ENCODE results near the gene HOMER1. TPM values are rescaled to one million over a fixed set of nuclear protein-coding genes. Genes with fewer than 3 reads are reported as not detected.
A peak's percentile ranks its signal among the peaks of the same experiment; 100 is the strongest.
"Not testable (repeated sequence)": the region's sequence is repeated elsewhere in the genome, so short reads cannot be mapped to it uniquely, and the experiment has no call there.

HOMER1 gene
- total RNA-seq, 2 donors from 2014 or later, result 2.9 to 3.1 TPM

GRCh38 chr5:79526493-79526892 is 12.6 kb upstream of the HOMER1 start:
- ATAC-seq, result no peak
- DNase-seq, result no peak
- intact Hi-C loops (cut with DNase I, micrococcal nuclease), result no loop called here

DNA sequence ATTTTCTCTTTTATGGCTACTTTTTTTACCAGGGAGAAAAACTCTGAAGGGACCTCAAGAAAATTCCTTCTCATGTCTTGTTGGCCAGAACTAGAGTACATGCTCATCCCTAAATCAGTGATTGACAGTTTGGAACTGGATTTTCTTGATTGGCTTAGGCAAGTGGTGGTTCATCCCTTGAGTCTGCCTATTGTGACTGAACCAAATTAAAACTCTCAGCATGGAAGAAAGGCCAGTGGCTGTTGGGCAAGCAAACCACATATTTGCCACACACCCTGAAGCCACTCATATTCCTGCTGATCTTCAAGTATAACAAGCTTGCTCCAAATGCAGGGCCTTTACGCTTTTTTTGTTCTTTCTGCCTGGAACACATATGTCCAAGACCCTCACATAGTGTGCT is 7.2 kb upstream of the HOMER1 start:
- DNase-seq (no peak), ATAC-seq (no peak)
- intact Hi-C loops (cut with DNase I, micrococcal nuclease), result no loop called here

GRCh38 chr5:79518718-79519117 is 4.8 kb upstream of the HOMER1 start:
- DNase-seq (no peak), ATAC-seq (no peak)
- intact Hi-C loops (cut with DNase I, micrococcal nuclease), result no loop called here

DNA sequence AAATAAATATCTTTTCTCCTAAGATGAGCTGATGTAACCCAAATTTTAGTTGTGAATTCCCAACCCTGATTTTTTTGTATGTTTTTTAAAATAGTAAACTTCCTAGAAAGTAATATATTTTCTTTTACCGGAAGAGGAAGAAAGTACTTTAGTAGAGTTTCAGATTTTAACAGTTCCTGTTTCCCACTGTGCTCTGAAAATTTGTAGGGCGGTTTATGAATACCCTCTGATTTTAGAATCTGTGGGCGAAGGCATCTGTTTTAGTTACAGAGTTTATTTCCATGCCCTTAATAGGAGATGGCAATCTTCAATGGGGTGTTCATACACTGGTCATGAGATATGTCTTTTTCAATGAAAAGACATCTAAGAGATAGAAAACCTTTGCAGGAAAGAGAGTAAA is 3.7 kb upstream of the HOMER1 start:
- intact Hi-C loops (cut with DNase I, micrococcal nuclease), result no loop called here
- ATAC-seq (no peak), DNase-seq (no peak)

DNA sequence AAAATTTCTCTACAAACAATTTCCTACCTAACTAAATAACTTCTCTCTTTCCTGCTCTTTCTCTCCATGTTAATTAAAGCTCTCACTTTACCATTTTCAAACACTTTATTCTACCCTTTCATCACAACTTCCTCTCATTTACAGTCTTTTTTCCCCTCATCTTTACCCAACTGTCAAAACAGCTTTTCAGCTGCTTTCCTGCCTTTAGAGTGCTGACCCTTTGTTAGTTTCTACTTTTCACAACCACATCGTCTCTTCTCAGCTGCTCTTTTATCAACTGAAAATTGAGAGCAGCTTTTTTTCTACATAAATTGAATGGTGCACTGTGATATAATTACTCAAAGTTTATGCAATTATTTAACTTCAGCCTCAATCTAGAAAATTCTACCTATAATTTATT is 3.1 kb upstream of the HOMER1 start:
- ATAC-seq, result no peak
- intact Hi-C loops (cut with DNase I, micrococcal nuclease), result no loop called here
- DNase-seq, result no peak

GRCh38 chr5:79516331-79516730 is 2.4 kb upstream of the HOMER1 start:
- ATAC-seq; DNase-seq; intact Hi-C loops (cut with DNase I, micrococcal nuclease): not testable (repeated sequence)

DNA sequence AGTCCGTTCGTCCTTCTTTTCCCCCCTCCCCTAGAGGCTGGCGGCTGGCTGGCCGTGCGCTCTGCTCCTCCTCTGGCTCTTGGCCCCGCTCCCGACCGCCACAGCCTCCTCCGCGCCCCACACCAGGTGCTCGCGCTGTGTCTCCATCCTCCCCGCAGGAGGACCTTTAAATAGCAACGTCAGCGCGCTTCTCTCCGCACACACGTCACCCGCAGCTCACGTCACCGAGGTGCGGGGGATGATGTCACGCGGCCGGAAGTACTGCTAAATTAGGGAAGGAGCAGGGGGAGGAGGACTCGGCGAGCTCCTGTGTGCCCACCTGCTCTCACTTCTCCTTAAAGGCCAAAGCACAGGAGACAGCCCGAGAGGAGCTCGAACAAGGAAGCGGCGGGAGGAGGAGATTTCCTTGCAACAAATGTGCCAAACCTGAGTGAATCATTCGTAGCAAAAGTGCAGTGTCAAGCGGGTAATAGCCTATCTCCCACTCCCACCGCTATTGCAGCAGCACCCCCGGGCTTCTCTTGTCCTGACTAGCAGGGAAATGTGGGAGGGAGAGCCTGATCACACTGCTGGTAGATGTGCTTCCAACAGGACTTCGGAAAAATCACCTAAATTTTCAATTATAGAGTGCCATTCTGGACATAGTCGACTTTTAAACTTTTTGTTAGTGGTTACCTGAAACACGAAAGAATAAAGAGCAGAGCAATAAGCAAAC is 614 bp upstream of the HOMER1 start:
- intact Hi-C loops (cut with DNase I, micrococcal nuclease), result no loop called here
- DNase-seq, result peak; percentile 93
- ATAC-seq, result peak; percentile 92

DNA sequence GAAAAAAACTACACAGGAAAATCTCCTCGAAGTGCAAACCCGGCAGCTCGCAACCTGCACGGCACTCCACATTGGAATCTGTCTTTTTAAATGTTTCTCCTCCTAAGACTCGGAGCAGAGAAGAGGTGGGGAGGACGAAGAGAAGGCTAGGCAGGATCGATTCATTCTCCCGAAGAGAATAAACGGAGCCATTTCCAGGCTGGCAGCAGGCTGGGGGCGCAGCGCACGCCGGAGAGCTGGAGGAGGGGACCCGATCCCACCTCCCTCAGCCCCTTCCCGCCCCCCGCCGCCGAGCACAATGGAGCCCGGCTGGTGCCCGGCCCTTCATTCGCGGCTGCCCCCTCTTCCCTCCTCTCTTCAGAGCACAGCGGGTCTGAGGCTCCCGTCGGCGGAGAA is 628 bp downstream of the HOMER1 start:
- ATAC-seq, result no peak
- intact Hi-C loops (cut with DNase I, micrococcal nuclease), result no loop called here
- DNase-seq, result no peak

- intact Hi-C loops (cut with DNase I, micrococcal nuclease), result no loop called here
- no peak for ATAC-seq
- peak in 1 of 2 donors; percentile 12 for DNase-seq
Observed at GRCh38 chr5:79512471-79513307, 1.2 kb downstream of the HOMER1 start.

DNA sequence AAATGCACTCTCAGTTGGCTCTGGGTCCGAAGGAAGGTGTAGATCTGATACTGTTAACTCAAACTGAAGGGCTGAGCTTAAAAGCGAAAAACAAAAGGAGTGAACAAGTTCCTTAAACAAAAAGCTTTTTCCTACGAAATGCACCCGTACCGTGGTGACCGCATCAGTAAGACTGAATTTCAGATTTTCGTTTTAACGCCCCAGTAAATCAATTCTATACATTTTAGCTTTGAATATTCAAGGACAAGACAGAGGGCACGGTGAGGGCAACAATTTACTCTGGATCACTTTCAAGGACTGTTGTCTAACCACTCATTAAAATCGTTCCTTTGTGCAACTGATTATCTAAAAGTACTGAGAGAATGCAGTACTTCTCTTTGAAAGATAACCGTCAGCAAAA is 1.9 kb downstream of the HOMER1 start:
- DNase-seq, result no peak
- no peak for ATAC-seq
- intact Hi-C loops (cut with DNase I, micrococcal nuclease), result no loop called here

- no peak for ATAC-seq
- intact Hi-C loops (cut with DNase I, micrococcal nuclease), result no loop called here
Observed at GRCh38 chr5:79510638-79511037, 3.3 kb downstream of the HOMER1 start.

GRCh38 chr5:79509244-79509885 is 4.6 kb downstream of the HOMER1 start:
- DNase-seq, result no peak
- ATAC-seq, result no peak
- intact Hi-C loops (cut with DNase I, micrococcal nuclease), result no loop called here

More at GRCh38 chr5:79510638-79511037, 3.3 kb downstream of the HOMER1 start:
- peak in 1 of 2 donors; percentile 5 for DNase-seq

DNA sequence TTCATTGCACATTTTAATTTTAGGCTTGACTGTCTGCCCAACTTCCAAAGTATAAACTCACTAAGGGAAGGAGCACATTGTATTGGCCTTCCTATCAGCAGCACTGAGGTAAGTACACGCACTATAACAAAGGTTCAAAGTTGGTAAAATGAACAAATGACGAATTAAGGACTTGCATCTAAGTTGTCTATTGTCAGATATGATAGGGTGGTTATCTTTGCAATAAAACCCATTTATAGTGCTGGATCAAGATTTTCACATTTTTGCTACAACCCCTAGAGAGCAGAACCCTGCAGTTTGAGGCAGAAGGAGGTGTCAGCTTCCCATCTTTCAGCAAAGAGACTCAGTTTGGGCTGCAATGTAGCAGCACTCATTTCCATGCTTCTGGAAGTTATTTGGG is 5.1 kb downstream of the HOMER1 start:
- DNase-seq (no peak), ATAC-seq (no peak)
- intact Hi-C loops (cut with DNase I, micrococcal nuclease), result no loop called here

- ATAC-seq, result no peak
- intact Hi-C loops (cut with DNase I, micrococcal nuclease), result no loop called here
Observed at GRCh38 chr5:79508354-79508753, 5.6 kb downstream of the HOMER1 start.

GRCh38 chr5:79507251-79508205 is 6.4 kb downstream of the HOMER1 start:
- ATAC-seq (no peak), DNase-seq (no peak)
- intact Hi-C loops (cut with DNase I, micrococcal nuclease), result no loop called here

More at GRCh38 chr5:79508354-79508753, 5.6 kb downstream of the HOMER1 start:
- DNase-seq, result no peak

DNA sequence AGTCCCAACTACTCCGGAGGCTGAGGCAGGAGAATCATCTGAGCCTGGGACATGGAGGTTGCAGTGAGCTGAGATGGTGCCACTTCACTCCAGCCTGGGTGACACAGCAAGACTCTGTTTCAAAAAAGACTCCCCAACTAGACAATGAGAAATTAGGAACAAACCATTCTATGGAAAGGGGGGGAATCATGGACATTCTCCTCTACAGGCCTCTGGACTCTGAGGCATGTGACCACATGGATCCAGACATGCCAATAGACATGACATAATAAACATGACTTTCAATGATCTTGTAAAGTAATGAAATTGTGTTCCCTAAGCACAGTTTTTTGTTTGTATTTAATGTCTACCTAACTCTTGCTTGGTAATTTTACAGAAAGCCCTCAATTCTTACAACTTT is 8.8 kb downstream of the HOMER1 start:
- no peak for DNase-seq
- intact Hi-C loops (cut with DNase I, micrococcal nuclease), result no loop called here
- ATAC-seq, result no peak

DNA sequence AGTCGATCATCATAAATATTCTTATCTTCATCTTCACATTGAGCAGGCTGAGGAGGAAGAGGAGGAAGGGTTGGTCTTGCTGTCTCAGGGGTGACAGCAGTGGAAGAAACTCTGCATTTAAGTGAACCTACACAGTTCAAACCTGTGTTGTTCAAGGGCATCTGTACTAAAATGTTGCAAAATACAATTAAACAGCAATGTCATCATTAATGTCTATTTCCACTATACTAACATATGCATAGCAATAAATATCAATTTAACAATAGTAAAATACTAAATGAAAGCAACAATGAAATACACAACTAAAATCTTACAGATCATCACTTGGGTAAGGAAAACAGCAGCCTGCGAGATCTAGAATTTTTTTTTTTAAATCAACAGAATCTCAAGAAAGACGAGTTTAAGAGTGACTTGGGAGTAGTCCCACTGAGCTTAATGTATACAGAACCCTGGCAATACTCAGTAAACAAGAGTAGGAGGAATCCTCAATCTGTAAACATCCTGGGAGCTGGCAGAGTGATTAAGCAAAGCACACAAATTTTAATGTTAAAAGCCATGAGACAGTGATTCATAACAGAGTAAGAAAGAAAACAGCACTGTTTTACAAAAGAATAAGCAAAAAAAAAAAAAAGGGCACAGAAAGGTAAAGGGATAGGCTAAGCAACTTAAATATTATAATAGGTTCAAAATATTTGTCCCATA is 10.0 kb downstream of the HOMER1 start:
- no peak for ATAC-seq
- intact Hi-C loops (cut with DNase I, micrococcal nuclease), result no loop called here
- no peak for DNase-seq

GRCh38 chr5:79499640-79500273 is 14.2 kb downstream of the HOMER1 start:
- ATAC-seq (no peak), DNase-seq (no peak)
- intact Hi-C loops (cut with DNase I, micrococcal nuclease), result no loop called here

Measured in left colon (tissue), 2 donors.